ENCODE measurements around the gene PRRG2.

- TF ChIP-seq POLR2A (IDR thresholded peaks at IDR 0.05; ENCODE audit: low read depth, low read length): no peak
- no peak for TF ChIP-seq POLR2AphosphoS5 (IDR thresholded peaks at IDR 0.05; ENCODE audit: low read depth, low read length)
- TF ChIP-seq TAF1 (IDR thresholded peaks at IDR 0.05; ENCODE audit: borderline replicate concordance, low read depth, low read length): no peak
These were observed 35.4 kb downstream of the PRRG2 start for GRCh38 chr19:49616532-49616931.

Data from GM12892 (cell line).